ENCODE measurements around the gene SLC25A18. TPM values are rescaled to one million over a fixed set of nuclear protein-coding genes. Genes with fewer than 3 reads are reported as not detected.
A peak's percentile ranks its signal among the peaks of the same experiment; 100 is the strongest.

The SLC25A18 gene
- total RNA-seq, 1 experiment from 2014 or later: 0.45 TPM

DNA sequence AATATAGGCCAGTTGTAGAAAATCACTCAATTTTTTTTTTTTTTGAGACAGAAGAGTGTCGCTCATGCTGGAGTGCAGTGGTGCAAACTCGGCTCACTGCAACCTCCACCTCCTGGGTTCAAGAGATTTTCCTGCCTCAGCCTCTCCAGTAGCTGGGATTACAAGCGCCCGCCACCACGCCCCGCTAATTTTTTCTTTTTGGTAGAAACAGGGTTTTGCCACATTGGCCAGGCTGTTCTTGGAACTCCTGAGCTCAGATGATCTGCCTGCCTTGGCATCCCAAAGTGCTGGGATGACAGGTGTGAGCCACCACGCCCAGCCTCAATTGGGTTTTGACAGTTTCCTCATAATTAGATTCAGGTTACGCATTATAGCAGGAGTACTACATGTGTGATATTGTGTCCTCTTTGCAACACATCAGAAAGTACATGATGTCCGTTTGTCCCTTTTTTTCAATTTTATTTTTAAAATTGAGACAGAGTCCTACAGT, 67.8 kb downstream of the SLC25A18 start:
- BruUV-seq (replicated peaks): no TSS peak
- Histone ChIP-seq H3K4me1 (ENCODE audit: insufficient read depth, low read length, poor library complexity, severe bottlenecking) (no peaks in the 10 kb centered on the region), H3K27ac (ENCODE audit: low read depth, low read length, poor library complexity, severe bottlenecking) (no peak overlapping the region), H3K9me3 (ENCODE audit: low read depth, low read length, poor library complexity, severe bottlenecking) (no peaks in the 10 kb centered on the region), H3K4me3 (ENCODE audit: low read depth, low read length, poor library complexity, severe bottlenecking) (no peak overlapping the region), H3K27me3 (replicated peaks; ENCODE audit: insufficient read depth, low read depth, low read length, poor library complexity) (no peaks in the 10 kb centered on the region), H3K36me3 (ENCODE audit: insufficient read depth, low read length, poor library complexity, severe bottlenecking) (no peaks in the 10 kb centered on the region)
- intact Hi-C loops (cut with micrococcal nuclease; ENCODE audit: unreplicated experiment): no loop called here
- TF ChIP-seq, protein P1, sequence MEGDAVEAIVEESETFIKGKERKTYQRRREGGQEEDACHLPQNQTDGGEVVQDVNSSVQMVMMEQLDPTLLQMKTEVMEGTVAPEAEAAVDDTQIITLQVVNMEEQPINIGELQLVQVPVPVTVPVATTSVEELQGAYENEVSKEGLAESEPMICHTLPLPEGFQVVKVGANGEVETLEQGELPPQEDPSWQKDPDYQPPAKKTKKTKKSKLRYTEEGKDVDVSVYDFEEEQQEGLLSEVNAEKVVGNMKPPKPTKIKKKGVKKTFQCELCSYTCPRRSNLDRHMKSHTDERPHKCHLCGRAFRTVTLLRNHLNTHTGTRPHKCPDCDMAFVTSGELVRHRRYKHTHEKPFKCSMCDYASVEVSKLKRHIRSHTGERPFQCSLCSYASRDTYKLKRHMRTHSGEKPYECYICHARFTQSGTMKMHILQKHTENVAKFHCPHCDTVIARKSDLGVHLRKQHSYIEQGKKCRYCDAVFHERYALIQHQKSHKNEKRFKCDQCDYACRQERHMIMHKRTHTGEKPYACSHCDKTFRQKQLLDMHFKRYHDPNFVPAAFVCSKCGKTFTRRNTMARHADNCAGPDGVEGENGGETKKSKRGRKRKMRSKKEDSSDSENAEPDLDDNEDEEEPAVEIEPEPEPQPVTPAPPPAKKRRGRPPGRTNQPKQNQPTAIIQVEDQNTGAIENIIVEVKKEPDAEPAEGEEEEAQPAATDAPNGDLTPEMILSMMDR (conservative IDR thresholded peaks at IDR 0.05; ENCODE audit: low read depth, low read length): no peak
- CTCF ChIA-PET: no interaction called here
- DNase-seq (ENCODE audit: low spot score): no peak
- POLR2A ChIA-PET (ENCODE audit: low non-redundant PET): no interaction called here

DNA sequence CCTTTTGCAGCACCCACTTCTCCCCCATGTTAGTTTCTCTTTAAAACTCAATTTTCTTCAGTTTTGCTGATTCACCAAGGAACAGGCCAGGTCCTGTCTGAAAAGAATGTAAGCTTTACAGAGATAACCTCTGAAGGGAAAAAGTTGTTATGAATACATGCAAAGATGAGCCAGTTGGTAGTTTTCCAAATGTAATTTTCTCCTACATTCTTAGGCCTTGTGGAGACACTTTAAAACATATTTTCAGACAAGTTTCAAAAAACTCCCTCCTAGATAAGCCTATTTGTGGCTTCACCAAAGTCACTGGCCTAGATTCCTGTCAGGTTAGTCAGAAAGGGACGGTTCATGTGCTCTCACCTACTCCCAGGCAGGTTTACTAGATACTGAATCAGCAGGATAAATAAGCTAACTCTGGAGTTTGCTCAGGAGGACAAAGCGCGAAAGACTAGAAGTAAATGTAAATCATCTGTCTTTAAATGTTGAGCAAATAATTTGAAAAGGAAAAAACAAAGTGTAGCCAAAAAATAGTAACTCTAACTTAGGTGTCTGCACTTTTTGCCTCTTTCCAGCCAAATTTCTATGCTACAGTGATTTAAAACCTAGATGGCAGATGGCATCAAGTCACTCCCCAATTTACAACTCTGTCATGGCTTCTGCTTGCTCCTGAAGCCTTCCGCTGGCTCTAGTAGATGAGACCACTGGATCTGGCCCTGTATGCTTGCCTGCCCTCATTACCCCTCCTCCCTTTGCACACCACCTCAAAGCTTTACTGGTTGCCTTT, 70.1 kb downstream of the SLC25A18 start:
- H3K4me3 ChIP-seq (ENCODE audit: low read depth, low read length, poor library complexity, severe bottlenecking): no peak overlapping the region
- no peaks in the 10 kb centered on the region for H3K36me3 ChIP-seq (ENCODE audit: insufficient read depth, low read length, poor library complexity, severe bottlenecking)
- no peak for TF ChIP-seq EZH2 (IDR thresholded peaks at IDR 0.05; ENCODE audit: borderline replicate concordance, low read depth, low read length, poor library complexity, severe bottlenecking)
- TF ChIP-seq, protein P1 (conservative IDR thresholded peaks at IDR 0.05; ENCODE audit: low read depth, low read length): no peak
- no TSS peak for BruUV-seq (replicated peaks)
- H3K4me1 ChIP-seq (ENCODE audit: insufficient read depth, low read length, poor library complexity, severe bottlenecking): peaks cover 8% of the 10 kb centered on the region
- no peak for DNase-seq (ENCODE audit: low spot score)
- peak overlapping the region; percentile 21 for H3K27ac ChIP-seq (ENCODE audit: low read depth, low read length, poor library complexity, severe bottlenecking)
- ChIA-PET POLR2A (ENCODE audit: low non-redundant PET) (interaction anchor here (0.6 kb wide), 1 partner anchor 143 kb away, joined by 21 read pairs; no protein-coding TSS in a partner anchor), CTCF (no interaction called here)
- intact Hi-C loops (cut with micrococcal nuclease; ENCODE audit: unreplicated experiment): no loop called here
- no peaks in the 10 kb centered on the region for H3K27me3 ChIP-seq (replicated peaks; ENCODE audit: insufficient read depth, low read depth, low read length, poor library complexity)
- H3K9me3 ChIP-seq (ENCODE audit: low read depth, low read length, poor library complexity, severe bottlenecking): no peaks in the 10 kb centered on the region

DNA sequence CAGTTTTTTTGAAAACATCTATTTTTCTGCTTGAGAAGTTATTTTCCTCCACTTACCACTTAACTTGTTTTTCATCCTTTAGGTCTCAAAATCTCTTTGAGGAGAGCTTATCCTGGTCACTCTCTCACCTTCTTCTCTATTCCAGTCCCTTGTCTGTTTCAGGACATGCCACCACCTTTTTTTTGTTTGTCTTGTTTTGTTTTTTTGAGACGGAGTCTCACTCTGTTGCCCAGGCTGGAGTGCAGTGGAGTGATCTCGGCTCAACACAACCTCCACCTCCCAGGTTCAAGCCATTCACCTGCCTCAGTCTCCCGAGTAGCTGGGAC, 70.7 kb downstream of the SLC25A18 start:
- intact Hi-C loops (cut with micrococcal nuclease; ENCODE audit: unreplicated experiment): no loop called here
- no peak for TF ChIP-seq EZH2 (IDR thresholded peaks at IDR 0.05; ENCODE audit: borderline replicate concordance, low read depth, low read length, poor library complexity, severe bottlenecking)
- TF ChIP-seq, protein P1 (conservative IDR thresholded peaks at IDR 0.05; ENCODE audit: low read depth, low read length): no peak
- Histone ChIP-seq H3K27me3 (replicated peaks; ENCODE audit: insufficient read depth, low read depth, low read length, poor library complexity) (no peaks in the 10 kb centered on the region), H3K36me3 (ENCODE audit: insufficient read depth, low read length, poor library complexity, severe bottlenecking) (no peaks in the 10 kb centered on the region), H3K4me3 (ENCODE audit: low read depth, low read length, poor library complexity, severe bottlenecking) (no peak overlapping the region), H3K9me3 (ENCODE audit: low read depth, low read length, poor library complexity, severe bottlenecking) (no peaks in the 10 kb centered on the region), H3K4me1 (ENCODE audit: insufficient read depth, low read length, poor library complexity, severe bottlenecking) (peaks cover 8% of the 10 kb centered on the region), H3K27ac (ENCODE audit: low read depth, low read length, poor library complexity, severe bottlenecking) (no peak overlapping the region)
- ChIA-PET CTCF (no interaction called here), POLR2A (ENCODE audit: low non-redundant PET) (interaction anchor here (0.6 kb wide), 1 partner anchor 143 kb away, joined by 21 read pairs; no protein-coding TSS in a partner anchor)
- no peak for DNase-seq (ENCODE audit: low spot score)
- BruUV-seq (replicated peaks): no TSS peak
